ENCODE data around the gene FAM200B. TPM values are rescaled to one million over a fixed set of nuclear protein-coding genes. Genes with fewer than 3 reads are reported as not detected.

The FAM200B gene
- total RNA-seq, 6 experiments from 2014 or later: 26.0 to 36.2 (median 34.3) TPM

DNA sequence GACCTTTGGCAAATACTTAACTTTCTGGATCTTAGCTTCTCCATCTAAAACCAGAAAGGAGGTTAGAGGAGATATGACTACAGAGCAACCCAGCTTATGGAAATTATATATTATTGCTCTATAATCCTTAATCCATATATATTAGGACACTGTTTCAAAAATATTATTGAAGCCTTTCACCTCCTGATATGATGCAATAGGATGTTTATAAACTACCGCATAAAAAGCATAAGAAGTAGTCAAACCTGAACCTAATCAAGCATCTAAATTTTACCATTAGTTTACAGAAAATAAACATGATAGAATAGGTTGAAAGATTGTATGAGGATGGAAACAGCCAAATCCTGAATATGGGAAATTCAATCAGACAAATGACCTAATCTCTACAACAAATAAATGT lies 5.6 kb upstream of the FAM200B start:
- Mint-ChIP-seq H3K27ac (no peak overlapping the region; the same call in 1 of the 2 replicates), H3K36me3 (ENCODE audit: low read depth) (peaks cover 31% of the 10 kb centered on the region), H3K4me3 (no peak overlapping the region), H3K9me3 (peaks cover 4% of the 10 kb centered on the region; the same call in 1 of the 2 replicates), H3K27me3 (ENCODE audit: insufficient read depth) (no peaks in the 10 kb centered on the region), H3K4me1 (ENCODE audit: low read depth) (peaks cover 56% of the 10 kb centered on the region)
- no peak for DNase-seq
- TF ChIP-seq, protein P1, sequence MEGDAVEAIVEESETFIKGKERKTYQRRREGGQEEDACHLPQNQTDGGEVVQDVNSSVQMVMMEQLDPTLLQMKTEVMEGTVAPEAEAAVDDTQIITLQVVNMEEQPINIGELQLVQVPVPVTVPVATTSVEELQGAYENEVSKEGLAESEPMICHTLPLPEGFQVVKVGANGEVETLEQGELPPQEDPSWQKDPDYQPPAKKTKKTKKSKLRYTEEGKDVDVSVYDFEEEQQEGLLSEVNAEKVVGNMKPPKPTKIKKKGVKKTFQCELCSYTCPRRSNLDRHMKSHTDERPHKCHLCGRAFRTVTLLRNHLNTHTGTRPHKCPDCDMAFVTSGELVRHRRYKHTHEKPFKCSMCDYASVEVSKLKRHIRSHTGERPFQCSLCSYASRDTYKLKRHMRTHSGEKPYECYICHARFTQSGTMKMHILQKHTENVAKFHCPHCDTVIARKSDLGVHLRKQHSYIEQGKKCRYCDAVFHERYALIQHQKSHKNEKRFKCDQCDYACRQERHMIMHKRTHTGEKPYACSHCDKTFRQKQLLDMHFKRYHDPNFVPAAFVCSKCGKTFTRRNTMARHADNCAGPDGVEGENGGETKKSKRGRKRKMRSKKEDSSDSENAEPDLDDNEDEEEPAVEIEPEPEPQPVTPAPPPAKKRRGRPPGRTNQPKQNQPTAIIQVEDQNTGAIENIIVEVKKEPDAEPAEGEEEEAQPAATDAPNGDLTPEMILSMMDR (IDR thresholded peaks at IDR 0.05): no peak

DNA sequence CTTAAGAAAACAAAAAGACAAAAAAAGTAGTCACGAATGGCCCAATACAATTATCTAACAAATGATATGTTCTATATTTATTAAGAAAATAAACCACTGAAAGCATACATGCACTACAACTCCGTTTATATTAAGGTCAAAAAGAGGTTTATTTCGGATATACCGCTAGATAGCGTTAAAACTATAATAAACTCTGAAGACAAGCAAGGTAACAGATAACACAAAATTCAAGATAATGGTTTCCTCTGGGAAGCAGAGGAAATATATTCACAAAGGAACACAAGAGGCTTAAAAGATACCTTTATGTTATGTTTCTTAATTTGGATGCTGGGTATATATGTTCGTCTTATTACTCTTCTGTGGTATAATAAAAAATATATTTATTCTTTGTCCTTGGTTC lies 4.7 kb upstream of the FAM200B start:
- TF ChIP-seq, protein P1 (IDR thresholded peaks at IDR 0.05): no peak
- Mint-ChIP-seq H3K27me3 (ENCODE audit: insufficient read depth) (no peaks in the 10 kb centered on the region), H3K9me3 (peaks cover 4% of the 10 kb centered on the region; the same call in 1 of the 2 replicates), H3K27ac (no peak overlapping the region), H3K4me1 (ENCODE audit: low read depth) (peaks cover 49% of the 10 kb centered on the region), H3K36me3 (ENCODE audit: low read depth) (peaks cover 28% of the 10 kb centered on the region), H3K4me3 (no peak overlapping the region)
- no peak for DNase-seq

DNA sequence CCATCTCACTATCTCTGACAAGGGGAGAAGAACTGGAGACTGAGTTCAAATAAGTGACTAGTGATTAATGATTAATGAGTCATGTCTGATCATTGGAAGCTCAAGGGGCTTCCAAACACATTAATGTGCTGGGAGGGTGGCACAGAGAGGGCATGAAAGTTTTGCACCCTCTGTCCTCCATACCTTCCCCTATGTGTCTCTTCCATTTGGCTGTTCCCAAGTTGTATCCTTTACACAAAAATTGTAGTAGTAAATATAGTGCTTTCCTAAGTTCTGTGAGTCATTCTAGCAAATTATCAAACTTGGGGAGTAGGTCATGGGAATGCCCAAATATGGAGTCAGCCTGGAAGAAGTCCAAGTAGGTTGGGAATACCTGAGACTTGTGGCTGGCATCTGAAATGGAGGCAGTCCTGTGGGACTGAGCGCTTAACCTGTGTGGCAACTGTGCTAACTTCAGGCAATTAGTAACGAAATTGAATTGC lies 4.1 kb upstream of the FAM200B start:
- peak; percentile 36 for DNase-seq
- Mint-ChIP-seq H3K4me3 (peak overlapping the region; percentile 70), H3K36me3 (ENCODE audit: low read depth) (peaks cover 35% of the 10 kb centered on the region), H3K9me3 (peaks cover 4% of the 10 kb centered on the region; the same call in 1 of the 2 replicates), H3K27ac (peak overlapping the region; percentile 40; the same call in 1 of the 2 replicates), H3K27me3 (ENCODE audit: insufficient read depth) (no peaks in the 10 kb centered on the region), H3K4me1 (ENCODE audit: low read depth) (peaks cover 52% of the 10 kb centered on the region)
- TF ChIP-seq, protein P1 (IDR thresholded peaks at IDR 0.05): no peak

DNA sequence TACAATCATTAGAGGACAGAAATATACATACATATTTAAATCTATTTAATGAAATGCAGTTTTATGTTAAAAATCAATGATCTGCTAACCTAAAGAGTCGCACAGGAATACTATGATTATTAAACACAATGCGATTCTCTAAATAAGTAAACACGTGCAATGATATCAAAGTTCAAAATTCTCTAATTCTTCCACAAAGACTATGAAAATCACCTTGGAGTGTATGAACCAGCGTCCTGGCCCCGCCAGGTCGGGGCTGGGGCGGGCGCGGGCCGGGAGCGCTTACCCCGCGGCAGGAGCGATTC lies 608 bp upstream of the FAM200B start:
- TF ChIP-seq, protein P1 (IDR thresholded peaks at IDR 0.05): no peak
- H3K4me3 Mint-ChIP-seq: peak overlapping the region; percentile 98
- H3K4me1 Mint-ChIP-seq (ENCODE audit: low read depth): peaks cover 68% of the 10 kb centered on the region
- peaks cover 52% of the 10 kb centered on the region for H3K36me3 Mint-ChIP-seq (ENCODE audit: low read depth)
- no peaks in the 10 kb centered on the region for H3K27me3 Mint-ChIP-seq (ENCODE audit: insufficient read depth)
- no peak for DNase-seq
- peak overlapping the region; percentile 98 for H3K27ac Mint-ChIP-seq
- peaks cover 4% of the 10 kb centered on the region; the same call in 1 of the 2 replicates for H3K9me3 Mint-ChIP-seq

DNA sequence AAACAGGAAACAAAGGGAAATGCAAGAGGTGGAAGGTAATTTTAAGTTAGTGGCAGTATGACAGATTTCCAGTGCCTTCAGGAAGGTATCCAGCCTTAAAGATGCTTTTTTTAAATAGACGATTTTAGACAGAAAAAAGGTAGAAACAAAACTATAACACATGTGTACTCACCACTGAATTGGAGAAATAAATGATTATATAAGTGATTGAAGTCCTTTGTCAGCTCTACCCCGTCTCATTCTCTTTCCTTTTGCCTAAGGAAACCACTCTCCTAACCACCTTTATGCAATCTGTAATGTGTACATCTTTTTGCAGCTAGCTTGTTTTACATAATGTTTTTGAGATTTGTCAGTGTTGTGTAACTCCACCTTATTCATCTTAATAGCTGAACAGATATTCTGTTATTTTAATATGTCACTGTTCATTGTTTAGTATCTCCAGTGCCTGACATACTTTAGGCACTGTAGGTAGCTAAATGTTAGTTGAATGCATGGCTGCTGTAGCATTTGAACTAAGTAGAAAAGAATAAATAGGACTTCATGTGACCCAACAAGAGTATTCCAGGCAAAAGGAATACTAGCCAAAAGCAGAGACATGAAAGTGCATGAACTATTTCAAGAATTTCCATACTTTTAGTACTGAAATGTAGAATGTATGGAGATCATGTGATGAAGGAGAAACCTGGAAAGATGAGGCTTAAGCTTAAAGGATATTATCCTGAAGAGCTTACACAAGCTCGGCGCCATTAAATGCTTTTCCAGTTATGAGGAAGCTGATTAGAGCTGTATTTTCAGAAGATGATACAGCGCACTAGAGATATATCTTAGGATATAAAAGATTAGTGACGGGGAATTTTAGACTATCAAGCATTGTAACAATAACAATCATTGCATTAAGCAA lies 865 bp downstream of the FAM200B start:
- peak overlapping the region; percentile 98 for H3K27ac Mint-ChIP-seq
- no peaks in the 10 kb centered on the region for H3K27me3 Mint-ChIP-seq (ENCODE audit: insufficient read depth)
- H3K4me3 Mint-ChIP-seq: peak overlapping the region; percentile 98
- H3K36me3 Mint-ChIP-seq (ENCODE audit: low read depth): peaks cover 60% of the 10 kb centered on the region
- peaks cover 4% of the 10 kb centered on the region; the same call in 1 of the 2 replicates for H3K9me3 Mint-ChIP-seq
- DNase-seq: no peak
- TF ChIP-seq, protein P1 (IDR thresholded peaks at IDR 0.05): no peak
- peaks cover 68% of the 10 kb centered on the region for H3K4me1 Mint-ChIP-seq (ENCODE audit: low read depth)
